SK-N-SH (cell line): ENCODE measurements around the gene RBM47. TPM values are rescaled to one million over a fixed set of nuclear protein-coding genes. Genes with fewer than 3 reads are reported as not detected.

Experiments used
- CTCF ChIA-PET: fragments of 300-600, 350-600 bp; formaldehyde crosslinking; extraction: SDS; loops from one replicate; lab custom pipeline; 2021; lab: Yijun Ruan, JAX
- POLR2A ChIA-PET: fragments of 350-600 bp; sonication (Branson Sonifier 250); formaldehyde crosslinking; extraction: SDS; loops from one replicate; lab custom pipeline; 2020; ENCODE audit warnings: antibody characterized with exemption, inconsistent platforms; lab: Yijun Ruan, JAX
- DNase-seq: peaks from one replicate; pipeline ENCODE4 v3.0.0; 2012
- H2AFZ ChIP-seq: fragments of 200-600 bp; sonication (generic); 2 replicates; pipeline ENCODE4 v1.8.1; 2016; ENCODE audit warnings: antibody characterized with exemption, mild to moderate bottlenecking, low read depth
- H3F3A ChIP-seq: fragments of 200-600 bp; sonication (generic); replicated peaks from 2 replicates; pipeline ENCODE3; 2016; ENCODE audit warnings: antibody characterized with exemption, mild to moderate bottlenecking; ENCODE audit not compliant: insufficient read depth
- H3K27ac ChIP-seq, 2 experiments: fragments of 200-500 bp in 1 of 2; fragments of 200-600 bp in 1 of 2; sonication (Bioruptor generic) in 1 of 2; sonication (generic), shearing (Covaris generic) in 1 of 2; 2 replicates each; pipeline versions ENCODE4 v1.5.1 to v1.6.1; 2014 to 2016; ENCODE audit warnings: low read depth in 2 of 2, inconsistent platforms in 1 of 2, low read length in 1 of 2, mild to moderate bottlenecking in 1 of 2, mixed read lengths in 1 of 2
- H3K27me3 ChIP-seq: fragments of 200-600 bp; sonication (generic), shearing (Covaris generic); 2 replicates; pipeline ENCODE4 v1.6.1; 2016; ENCODE audit warnings: mixed run types; ENCODE audit not compliant: insufficient read depth
- H3K36me3 ChIP-seq, 2 experiments: fragments of 200-500 bp in 1 of 2; fragments of 200-600 bp in 1 of 2; sonication (Bioruptor generic) in 1 of 2; sonication (generic) in 1 of 2; replicated peaks in 1 of 2; 2 replicates each; pipeline versions ENCODE3 to v1.5.1; 2014 to 2016; ENCODE audit warnings: low read length in 1 of 2, mild to moderate bottlenecking in 1 of 2; ENCODE audit not compliant: insufficient read depth in 2 of 2, control insufficient read depth in 1 of 2
- H3K4me1 ChIP-seq, 2 experiments: fragments of 200-500 bp in 1 of 2; fragments of 200-600 bp in 1 of 2; sonication (Bioruptor generic) in 1 of 2; sonication (generic), shearing (Covaris generic) in 1 of 2; 2 replicates each; pipeline versions ENCODE4 v1.5.1 to v1.6.1; 2014 to 2016; ENCODE audit warnings: low read depth in 1 of 2, low read length in 1 of 2, mixed run types in 1 of 2; ENCODE audit not compliant: insufficient read depth in 2 of 2, control insufficient read depth in 1 of 2
- H3K4me2 ChIP-seq: fragments of 200-600 bp; sonication (generic), shearing (Covaris generic); 2 replicates; pipeline ENCODE4 v1.6.1; 2017; ENCODE audit warnings: mixed run types
- H3K4me3 ChIP-seq, 2 experiments: fragments of 200-500 bp in 1 of 2; fragments of 200-600 bp in 1 of 2; sonication (Bioruptor generic) in 1 of 2; sonication (generic), shearing (Covaris generic) in 1 of 2; 2 replicates each; pipeline versions ENCODE4 v1.5.1 to v1.8.1; 2014 to 2016; ENCODE audit warnings: low read depth in 2 of 2, inconsistent platforms in 1 of 2, low read length in 1 of 2, mild to moderate bottlenecking in 1 of 2, mixed read lengths in 1 of 2, moderate library complexity in 1 of 2
- H3K79me2 ChIP-seq: fragments of 200-600 bp; sonication (generic); 2 replicates; pipeline ENCODE4 v1.8.1; 2017; ENCODE audit warnings: mild to moderate bottlenecking; ENCODE audit not compliant: insufficient read depth
- H3K9ac ChIP-seq: fragments of 200-600 bp; sonication (generic); 2 replicates; pipeline ENCODE4 v1.6.1; 2017; ENCODE audit warnings: mixed run types
- H3K9me2 ChIP-seq: fragments of 200-600 bp; sonication (generic); 2 replicates; pipeline ENCODE4 v1.6.1; 2017; ENCODE audit warnings: mixed run types
- H3K9me3 ChIP-seq: fragments of 200-600 bp; sonication (generic); 2 replicates; pipeline ENCODE4 v1.6.1; 2017; ENCODE audit warnings: mixed run types, mild to moderate bottlenecking, moderate library complexity
- H4K20me1 ChIP-seq: fragments of 200-600 bp; sonication (generic); 2 replicates; pipeline ENCODE4 v1.6.1; 2017; ENCODE audit warnings: mild to moderate bottlenecking, mixed run types; ENCODE audit not compliant: insufficient read depth
- CTCF ChIP-seq: fragments of 200-600 bp; sonication (generic); IDR thresholded peaks from 2 replicates; pipeline ENCODE4 v1.6.1; 2017; ENCODE audit warnings: antibody characterized with exemption, mild to moderate bottlenecking, moderate library complexity
- FOSL2 ChIP-seq: IDR thresholded peaks from 2 replicates; pipeline ENCODE4 v1.4.0; 2012; ENCODE audit warnings: low read depth, mild to moderate bottlenecking, moderate library complexity, borderline replicate concordance
- GABPA ChIP-seq: IDR thresholded peaks from 2 replicates; pipeline ENCODE4 v1.4.0; 2012; ENCODE audit warnings: low read depth, mild to moderate bottlenecking
- IRF3 ChIP-seq: fragments of 150-350 bp; IDR thresholded peaks from 2 replicates; pipeline ENCODE4 v1.6.1; 2016; ENCODE audit warnings: mild to moderate bottlenecking, low read depth, low read length
- JUND ChIP-seq: IDR thresholded peaks from 2 replicates; pipeline ENCODE4 v1.4.0; 2012
- MEF2A ChIP-seq: IDR thresholded peaks from 2 replicates; pipeline ENCODE4 v1.4.0; 2012; ENCODE audit warnings: low read depth, borderline replicate concordance
- POLR2AphosphoS5 ChIP-seq: IDR thresholded peaks from 2 replicates; pipeline ENCODE4 v1.6.1; 2012; ENCODE audit warnings: low read depth, low read length
- REST ChIP-seq: IDR thresholded peaks from 2 replicates; pipeline ENCODE4 v1.6.1; 2012; ENCODE audit warnings: mild to moderate bottlenecking, low read depth, low read length, moderate library complexity
- RXRA ChIP-seq: IDR thresholded peaks from 2 replicates; pipeline ENCODE4 v1.4.0; 2012; ENCODE audit warnings: low read depth, mild to moderate bottlenecking, borderline replicate concordance
- SMC3 ChIP-seq: IDR thresholded peaks from 2 replicates; pipeline ENCODE4 v1.6.1; 2012; ENCODE audit warnings: low read depth, low read length, improper control_type of control experiment
- TAF1 ChIP-seq: IDR thresholded peaks from 2 replicates; pipeline ENCODE4 v1.6.1; 2012; ENCODE audit warnings: low read depth, mild to moderate bottlenecking, low read length, moderate library complexity, borderline replicate concordance
- TCF12 ChIP-seq: IDR thresholded peaks from 2 replicates; pipeline ENCODE4 v1.4.0; 2012
- USF1 ChIP-seq: IDR thresholded peaks from 2 replicates; pipeline ENCODE4 v1.4.0; 2012; ENCODE audit warnings: low read depth, borderline replicate concordance
- USF2 ChIP-seq: fragments of 150-350 bp; IDR thresholded peaks from 2 replicates; pipeline ENCODE4 v1.6.1; 2017; ENCODE audit warnings: antibody characterized with exemption, low read length, low read depth, borderline replicate concordance
- YY1 ChIP-seq: IDR thresholded peaks from 2 replicates; pipeline ENCODE4 v1.4.0; 2012; ENCODE audit warnings: low read depth, mild to moderate bottlenecking
- WGBS: methylation state at CpG from one replicate; pipeline ENCODE4 v1.1.6; 2017; ENCODE audit warnings: low lambda C conversion rate; 5-methylcytosine and 5-hydroxymethylcytosine counted together
- polyA plus RNA-seq, 3 experiments: library from polyadenylated mRNA; depleted of rRNA; stranded (reverse); fragments of >200 nt; gene quantifications; 2 replicates each; pipeline ENCODE4 v1.2.3, GENCODE V29; 2012

RBM47 gene
- polyA plus RNA-seq, 1 of the 3 experiments (the other 2 are of a cell fraction), result 6.8 TPM

GRCh38 chr4:40481977-40482376 lies 147.7 kb downstream of the RBM47 start:
- Histone ChIP-seq H3K9me3 (no peaks in the 10 kb centered on the region), H3K36me3 (no peaks in the 10 kb centered on the region), H4K20me1 (no peaks in the 10 kb centered on the region), H3K9ac (no peak overlapping the region), H3K4me3 (no peak overlapping the region), H3K27me3 (no peaks in the 10 kb centered on the region), H3K4me1 (no peaks in the 10 kb centered on the region), H3K27ac (no peak overlapping the region), H3K79me2 (no peaks in the 10 kb centered on the region), H3K9me2 (no peaks in the 10 kb centered on the region), H3K4me2 (no peak overlapping the region), H3F3A (peaks cover 11% of the 10 kb centered on the region), H2AFZ (no peak overlapping the region)
- 96% methylated on average over 7 of the region's 7 CpGs for WGBS
- ChIA-PET POLR2A (no interaction called here), CTCF (interaction anchor here (1.1 to 1.3 kb wide), 2 partner anchors 10 to 237 kb away, joined by 3 read pairs; no protein-coding TSS in a partner anchor)
- DNase-seq, result no peak
- TF ChIP-seq REST (no peak), RXRA (no peak), FOSL2 (no peak), USF2 (no peak), SMC3 (no peak), GABPA (no peak), JUND (no peak), IRF3 (no peak), POLR2AphosphoS5 (no peak), TAF1 (no peak)

- no peak overlapping the region for H3K27ac ChIP-seq
- no peaks in the 10 kb centered on the region for H3K9me2 ChIP-seq
- H3K4me2 ChIP-seq, result no peak overlapping the region
- ChIA-PET CTCF (interaction anchor here (1.0 kb wide), 1 partner anchor 9 kb away, joined by 3 read pairs; no protein-coding TSS in a partner anchor), POLR2A (no interaction called here)
- peaks cover 14% of the 10 kb centered on the region for H3F3A ChIP-seq
- H3K27me3 ChIP-seq, result no peaks in the 10 kb centered on the region
- H4K20me1 ChIP-seq, result no peaks in the 10 kb centered on the region
- no peaks in the 10 kb centered on the region for H3K4me1 ChIP-seq
- no peaks in the 10 kb centered on the region for H3K36me3 ChIP-seq
- TF ChIP-seq MEF2A (no peak), YY1 (no peak), TCF12 (no peak), USF2 (no peak), SMC3 (no peak), JUND (no peak), CTCF (no peak), IRF3 (no peak), USF1 (no peak)
- H3K79me2 ChIP-seq, result no peaks in the 10 kb centered on the region
- no peak overlapping the region for H3K9ac ChIP-seq
- DNase-seq, result no peak
- no peak overlapping the region for H3K4me3 ChIP-seq
- no peak overlapping the region for H2AFZ ChIP-seq
- H3K9me3 ChIP-seq, result no peaks in the 10 kb centered on the region
- WGBS, result 86% methylated on average over 2 of the region's 2 CpGs
Measured at GRCh38 chr4:40480291-40480690, 149.4 kb downstream of the RBM47 start.
